ENCODE results near the gene PUM1. TPM values are rescaled to one million over a fixed set of nuclear protein-coding genes. Genes with fewer than 3 reads are reported as not detected.

PUM1 gene
- total RNA-seq, 4 donors from 2014 or later, result 83.2 to 118 (median 106) TPM

- WGBS, 2 donors, result 81 to 93% methylated on average over 10 of the region's 10 CpGs
- no peak overlapping the region for H3K4me3 ChIP-seq (ENCODE audit: low read depth, poor library complexity, severe bottlenecking)
- intact Hi-C loops (cut with DNase I; ENCODE audit: low total_unique reads), result no loop called here
- TF ChIP-seq, protein P1, sequence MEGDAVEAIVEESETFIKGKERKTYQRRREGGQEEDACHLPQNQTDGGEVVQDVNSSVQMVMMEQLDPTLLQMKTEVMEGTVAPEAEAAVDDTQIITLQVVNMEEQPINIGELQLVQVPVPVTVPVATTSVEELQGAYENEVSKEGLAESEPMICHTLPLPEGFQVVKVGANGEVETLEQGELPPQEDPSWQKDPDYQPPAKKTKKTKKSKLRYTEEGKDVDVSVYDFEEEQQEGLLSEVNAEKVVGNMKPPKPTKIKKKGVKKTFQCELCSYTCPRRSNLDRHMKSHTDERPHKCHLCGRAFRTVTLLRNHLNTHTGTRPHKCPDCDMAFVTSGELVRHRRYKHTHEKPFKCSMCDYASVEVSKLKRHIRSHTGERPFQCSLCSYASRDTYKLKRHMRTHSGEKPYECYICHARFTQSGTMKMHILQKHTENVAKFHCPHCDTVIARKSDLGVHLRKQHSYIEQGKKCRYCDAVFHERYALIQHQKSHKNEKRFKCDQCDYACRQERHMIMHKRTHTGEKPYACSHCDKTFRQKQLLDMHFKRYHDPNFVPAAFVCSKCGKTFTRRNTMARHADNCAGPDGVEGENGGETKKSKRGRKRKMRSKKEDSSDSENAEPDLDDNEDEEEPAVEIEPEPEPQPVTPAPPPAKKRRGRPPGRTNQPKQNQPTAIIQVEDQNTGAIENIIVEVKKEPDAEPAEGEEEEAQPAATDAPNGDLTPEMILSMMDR (IDR thresholded peaks at IDR 0.05), result no peak
- no peak for TF ChIP-seq POLR2A (IDR thresholded peaks at IDR 0.05)
- DNase-seq (ENCODE audit: low spot score in 2 of 2), result no peak
These were observed 167.3 kb downstream of the PUM1 start for GRCh38 chr1:30898031-30898815.

GRCh38 chr1:30896905-30897304 is 168.6 kb downstream of the PUM1 start:
- H3K4me3 ChIP-seq (ENCODE audit: low read depth, poor library complexity, severe bottlenecking), result no peak overlapping the region
- no peak for DNase-seq (ENCODE audit: low spot score in 2 of 2)
- intact Hi-C loops (cut with DNase I; ENCODE audit: low total_unique reads), result no loop called here
- TF ChIP-seq, protein P1 (IDR thresholded peaks at IDR 0.05), result no peak
- no peak for TF ChIP-seq POLR2A (IDR thresholded peaks at IDR 0.05)
- 92 to 96% methylated on average over 2 of the region's 2 CpGs for WGBS, 2 donors

DNA sequence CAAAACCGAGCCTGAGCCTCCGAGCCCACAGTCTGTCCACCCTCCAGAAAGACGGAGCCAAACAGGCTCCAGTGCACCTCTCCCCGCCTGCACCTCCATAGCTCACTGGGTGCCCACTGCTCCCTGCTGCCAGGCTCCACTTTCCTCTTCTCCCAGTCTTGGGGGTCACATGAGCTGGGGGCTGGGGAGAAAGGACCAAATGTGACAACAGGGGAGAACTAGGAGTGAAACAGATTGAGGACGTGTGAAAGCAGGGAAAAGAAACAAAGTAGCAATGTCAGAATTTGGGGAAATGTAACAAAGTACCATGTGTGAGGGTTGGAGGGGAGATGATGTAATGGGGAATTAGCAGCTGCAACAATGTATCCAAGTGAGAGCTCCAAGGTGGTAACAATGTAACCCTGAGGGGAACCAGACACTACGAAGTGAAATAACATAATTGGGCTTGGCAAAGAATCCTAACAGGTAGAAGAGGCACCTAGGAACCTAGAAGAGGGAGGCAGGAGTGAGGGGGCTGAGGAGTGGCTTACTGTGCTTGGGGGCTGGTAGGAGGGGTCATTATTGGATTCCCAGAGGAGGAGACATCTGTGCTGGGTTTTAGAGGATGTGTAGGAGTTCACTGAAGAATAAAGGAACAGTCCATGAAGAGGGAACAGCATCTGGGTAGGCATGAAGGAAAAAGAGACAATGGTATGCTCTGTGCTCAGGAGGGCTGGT is 169.4 kb downstream of the PUM1 start:
- TF ChIP-seq, protein P1 (IDR thresholded peaks at IDR 0.05), result no peak
- no peak for TF ChIP-seq POLR2A (IDR thresholded peaks at IDR 0.05)
- no peak overlapping the region for H3K4me3 ChIP-seq (ENCODE audit: low read depth, poor library complexity, severe bottlenecking)
- WGBS, 2 donors, result 80 to 81% methylated on average over 6 of the region's 6 CpGs
- no peak for DNase-seq (ENCODE audit: low spot score in 2 of 2)
- intact Hi-C loops (cut with DNase I; ENCODE audit: low total_unique reads), result no loop called here

DNA sequence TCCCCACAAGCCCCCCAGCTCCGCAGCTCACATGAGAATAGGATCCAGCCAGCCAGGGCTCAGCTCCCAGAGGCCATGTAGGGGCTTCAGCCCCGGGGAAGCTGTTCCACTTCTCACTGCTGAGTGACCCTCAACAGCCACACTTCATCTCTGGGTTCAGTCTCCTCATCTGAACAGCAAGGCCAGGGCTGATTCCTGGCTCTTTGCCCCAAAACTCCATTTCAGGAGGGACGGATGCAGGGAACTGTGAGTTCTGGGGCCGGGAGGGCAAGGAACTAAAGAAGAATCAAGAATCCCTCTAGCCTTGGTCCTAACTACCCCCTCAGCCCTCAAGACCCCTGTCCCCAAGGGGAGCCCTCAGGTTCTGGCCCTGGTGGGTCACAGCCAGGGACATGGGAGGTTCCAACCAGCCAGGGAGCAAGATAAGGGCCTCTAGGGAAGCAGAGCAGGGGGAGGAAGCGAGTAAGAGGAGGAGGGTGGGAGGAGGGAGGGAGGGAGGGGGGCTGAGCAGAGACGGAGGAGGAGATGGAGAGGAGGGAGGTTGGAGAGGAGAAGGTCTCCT is 170.1 kb downstream of the PUM1 start:
- TF ChIP-seq, protein P1 (IDR thresholded peaks at IDR 0.05), result no peak
- no peak for TF ChIP-seq POLR2A (IDR thresholded peaks at IDR 0.05)
- intact Hi-C loops (cut with DNase I; ENCODE audit: low total_unique reads), result no loop called here
- H3K4me3 ChIP-seq (ENCODE audit: low read depth, poor library complexity, severe bottlenecking), result no peak overlapping the region
- DNase-seq (ENCODE audit: low spot score in 2 of 2), result no peak
- 71 to 80% methylated on average over 5 to 6 of the region's 6 CpGs for WGBS, 2 donors

GRCh38 chr1:30894508-30894973 is 171.0 kb downstream of the PUM1 start:
- TF ChIP-seq, protein P1 (IDR thresholded peaks at IDR 0.05), result no peak
- no peak for TF ChIP-seq POLR2A (IDR thresholded peaks at IDR 0.05)
- H3K4me3 ChIP-seq (ENCODE audit: low read depth, poor library complexity, severe bottlenecking), result no peak overlapping the region
- no peak for DNase-seq (ENCODE audit: low spot score in 2 of 2)
- WGBS, 2 donors, result 69 to 72% methylated on average over 7 of the region's 7 CpGs
- intact Hi-C loops (cut with DNase I; ENCODE audit: low total_unique reads), result no loop called here

Data from lower leg skin (tissue), 4 donors.